Keratinocyte (primary cell): Measurements from ENCODE around the gene COL6A2. TPM values are rescaled to one million over a fixed set of nuclear protein-coding genes. Genes with fewer than 3 reads are reported as not detected.

Experiments used
- DNase-seq: peaks from one replicate; pipeline ENCODE4 v3.0.0-alpha.2; 2011; ENCODE audit warnings: low read depth, missing footprints, low spot score
- FAIRE-seq: peaks from 2 replicates; lab custom pipeline; 2011; peaks lifted over from hg19 to GRCh38; lab: Jason Lieb, UNC
- H2AFZ ChIP-seq: 2 replicates; pipeline ENCODE4 v1.6.0; 2012; ENCODE audit warnings: low read length, control low read depth, inconsistent platforms; ENCODE audit not compliant: control insufficient read depth
- H3K27ac ChIP-seq: 2 replicates; pipeline ENCODE4 v1.5.1; 2011; ENCODE audit warnings: low read length; ENCODE audit not compliant: control insufficient read depth, insufficient read depth
- H3K27me3 ChIP-seq: 3 replicates; pipeline ENCODE4 v1.6.0; 2011; ENCODE audit warnings: low read length; ENCODE audit not compliant: control insufficient read depth, insufficient read depth; ENCODE audit errors: extremely low read depth
- H3K36me3 ChIP-seq, 2 experiments: 2 replicates in 1 of 2; 3 replicates in 1 of 2; pipeline ENCODE4 v1.5.1; 2011; ENCODE audit warnings: low read length in 2 of 2, mild to moderate bottlenecking in 1 of 2; ENCODE audit not compliant: control insufficient read depth in 2 of 2, insufficient read depth in 2 of 2; ENCODE audit errors: extremely low read depth in 1 of 2
- H3K4me1 ChIP-seq: 3 replicates; pipeline ENCODE4 v1.5.1; 2011; ENCODE audit warnings: low read length; ENCODE audit not compliant: control insufficient read depth, insufficient read depth; ENCODE audit errors: extremely low read depth
- H3K4me2 ChIP-seq: 3 replicates; pipeline ENCODE4 v1.6.0; 2011; ENCODE audit warnings: low read depth, low read length; ENCODE audit not compliant: control insufficient read depth, insufficient read depth; ENCODE audit errors: extremely low read depth
- H3K4me3 ChIP-seq, 3 experiments: fragments of 200-600 bp in 1 of 3; sonication (generic) in 1 of 3; 2 replicates in 2 of 3; 3 replicates in 1 of 3; pipeline ENCODE4 v1.5.1; 2011 to 2016; ENCODE audit warnings: low read length in 3 of 3, mild to moderate bottlenecking in 3 of 3, control low read depth in 2 of 3, inconsistent platforms in 1 of 3, low read depth in 1 of 3, mixed read lengths in 1 of 3, mixed run types in 1 of 3, moderate library complexity in 1 of 3; ENCODE audit not compliant: control insufficient read depth in 2 of 3, insufficient read depth in 2 of 3; ENCODE audit errors: extremely low read depth in 1 of 3
- H3K79me2 ChIP-seq: 2 replicates; pipeline ENCODE4 v1.6.0; 2012; ENCODE audit warnings: low read length; ENCODE audit not compliant: control insufficient read depth, insufficient read depth
- H3K9ac ChIP-seq: 3 replicates; pipeline ENCODE4 v1.6.0; 2011; ENCODE audit warnings: low read length; ENCODE audit not compliant: control insufficient read depth, insufficient read depth; ENCODE audit errors: extremely low read depth
- H3K9me1 ChIP-seq: 3 replicates; pipeline ENCODE4 v1.6.0; 2011; ENCODE audit warnings: low read length; ENCODE audit not compliant: control insufficient read depth, insufficient read depth; ENCODE audit errors: extremely low read depth
- H3K9me3 ChIP-seq: 2 replicates; pipeline ENCODE4 v1.5.1; 2012; ENCODE audit warnings: low read depth, low read length; ENCODE audit not compliant: control insufficient read depth
- H4K20me1 ChIP-seq: 3 replicates; pipeline ENCODE4 v1.6.0; 2011; ENCODE audit warnings: low read length; ENCODE audit not compliant: control insufficient read depth, insufficient read depth; ENCODE audit errors: extremely low read depth
- CTCF ChIP-seq, 3 experiments: IDR thresholded peaks in 1 of 3; conservative IDR thresholded peaks in 1 of 3; optimal IDR thresholded peaks in 1 of 3; 2 replicates in 2 of 3; 3 replicates in 1 of 3; pipeline versions ENCODE3 to v1.5.1; 2011; ENCODE audit warnings: low read length in 3 of 3, mild to moderate bottlenecking in 3 of 3, moderate library complexity in 2 of 3, control low read depth in 1 of 3, inconsistent platforms in 1 of 3; ENCODE audit not compliant: insufficient read depth in 2 of 3; ENCODE audit errors: extremely low read depth in 1 of 3
- EZH2 ChIP-seq: IDR thresholded peaks from one replicate; pipeline ENCODE4 v1.6.1; 2012; ENCODE audit warnings: inconsistent platforms, mild to moderate bottlenecking, low read length, moderate library complexity
- dilution Hi-C: fragments of 300-500 bp; cut with MboI; formaldehyde crosslinking; loops from one replicate; pipeline ENCODE4 v1.7.0; 2020; ENCODE audit warnings: low sequenced_read_pairs; ENCODE audit not compliant: extremely low pct_ligation_motif_present
- polyA plus RNA-seq, 5 experiments: library from polyadenylated mRNA; depleted of rRNA in 3 of 5; stranded (reverse) in 3 of 5; stranded (forward) in 1 of 5; unstranded in 1 of 5; fragments of >200 nt; gene quantifications; 1 replicate in 1 of 5; 2 replicates in 3 of 5; 3 replicates in 1 of 5; pipeline versions ENCODE4 v1.2.1 to v1.2.3, GENCODE V29; 2011 to 2012; ENCODE audit warnings: missing spikeins in 2 of 5, low read depth in 1 of 5, low replicate concordance in 1 of 5

COL6A2 gene
- polyA plus RNA-seq, 1 donor (not counting 4 experiments of a cell fraction or from before 2014, with no cell fraction given), result 0.03 TPM

- H3K9me1 ChIP-seq, result no peaks in the 10 kb centered on the region
- H3K27me3 ChIP-seq, result no peaks in the 10 kb centered on the region
- H3K4me1 ChIP-seq, result no peaks in the 10 kb centered on the region
- DNase-seq (no peak), FAIRE-seq (no peak)
- H3K27ac ChIP-seq, result no peak overlapping the region
- H4K20me1 ChIP-seq, result no peaks in the 10 kb centered on the region
- H3K4me2 ChIP-seq, result no peak overlapping the region
- no peak overlapping the region for H2AFZ ChIP-seq
- TF ChIP-seq EZH2, result no peak
- TF ChIP-seq CTCF (optimal IDR thresholded peaks at IDR 0.05 in 1 of 3, IDR thresholded peaks at IDR 0.05 in 1 of 3, conservative IDR thresholded peaks at IDR 0.05 in 1 of 3; ENCODE audit: extremely low read depth in 1 of 3, insufficient read depth in 2 of 3, low read length in 3 of 3), result no peak
- H3K9ac ChIP-seq, result no peak overlapping the region
- no peaks in the 10 kb centered on the region for H3K36me3 ChIP-seq
- no peaks in the 10 kb centered on the region for H3K9me3 ChIP-seq
- no peak overlapping the region for H3K4me3 ChIP-seq
- dilution Hi-C loops, result no loop called here
- H3K79me2 ChIP-seq, result no peaks in the 10 kb centered on the region
Observed at GRCh38 chr21:46171585-46171984, 73.7 kb downstream of the COL6A2 start.

DNA sequence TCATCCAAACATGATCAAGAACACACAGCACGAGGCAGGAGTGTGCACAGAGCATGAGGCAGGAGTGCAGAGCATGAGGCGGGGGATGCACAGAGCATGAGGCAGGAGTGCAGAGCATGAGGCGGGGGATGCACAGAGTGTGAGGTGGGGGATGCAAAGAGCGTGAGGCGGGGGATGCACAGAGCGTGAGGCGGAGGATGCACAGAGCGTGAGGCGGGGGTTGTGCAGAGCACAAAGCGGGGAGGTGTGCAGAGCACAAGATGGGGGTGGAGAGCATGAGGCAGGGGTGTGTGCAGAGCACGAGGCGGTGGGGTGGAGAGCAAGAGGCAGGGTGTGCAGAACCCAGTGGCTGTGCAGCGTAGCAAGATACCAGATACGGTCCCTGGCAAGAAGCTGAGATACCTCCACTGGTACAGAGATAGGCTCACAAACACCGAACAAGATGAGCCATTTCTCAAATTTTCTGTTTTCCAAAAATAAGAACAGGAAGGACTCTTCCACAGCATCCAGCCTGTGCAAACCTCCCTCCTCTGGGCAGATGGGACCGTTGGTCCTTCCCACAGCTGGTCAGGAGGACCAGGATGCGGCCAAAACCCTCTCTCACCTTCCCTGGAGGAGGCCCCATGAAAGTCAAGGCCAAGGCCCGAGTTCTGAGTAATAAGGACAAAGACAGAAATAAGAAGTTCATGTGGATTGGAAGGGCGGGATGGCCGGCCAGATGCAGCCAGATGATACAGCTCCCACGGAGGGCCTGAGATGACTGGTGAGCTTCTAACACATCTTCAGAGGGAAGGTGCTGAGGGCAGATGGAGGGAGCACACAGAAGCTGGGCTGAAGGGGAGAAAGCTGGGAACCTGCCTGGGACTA lies 74.3 kb downstream of the COL6A2 start:
- Histone ChIP-seq H3K9ac (no peak overlapping the region), H3K36me3 (no peaks in the 10 kb centered on the region), H3K79me2 (no peaks in the 10 kb centered on the region), H3K4me2 (no peak overlapping the region), H3K27ac (no peak overlapping the region), H3K27me3 (no peaks in the 10 kb centered on the region), H3K4me1 (no peaks in the 10 kb centered on the region), H3K9me1 (no peaks in the 10 kb centered on the region), H3K9me3 (no peaks in the 10 kb centered on the region), H3K4me3 (no peak overlapping the region), H2AFZ (no peak overlapping the region), H4K20me1 (no peaks in the 10 kb centered on the region)
- dilution Hi-C loops, result no loop called here
- FAIRE-seq, result no peak
- TF ChIP-seq CTCF (optimal IDR thresholded peaks at IDR 0.05 in 1 of 3, IDR thresholded peaks at IDR 0.05 in 1 of 3, conservative IDR thresholded peaks at IDR 0.05 in 1 of 3; ENCODE audit: extremely low read depth in 1 of 3, insufficient read depth in 2 of 3, low read length in 3 of 3), result no peak
- no peak for TF ChIP-seq EZH2
- DNase-seq, result no peak
